ENCODE data around the gene C6orf47.

C6orf47 gene

DNA sequence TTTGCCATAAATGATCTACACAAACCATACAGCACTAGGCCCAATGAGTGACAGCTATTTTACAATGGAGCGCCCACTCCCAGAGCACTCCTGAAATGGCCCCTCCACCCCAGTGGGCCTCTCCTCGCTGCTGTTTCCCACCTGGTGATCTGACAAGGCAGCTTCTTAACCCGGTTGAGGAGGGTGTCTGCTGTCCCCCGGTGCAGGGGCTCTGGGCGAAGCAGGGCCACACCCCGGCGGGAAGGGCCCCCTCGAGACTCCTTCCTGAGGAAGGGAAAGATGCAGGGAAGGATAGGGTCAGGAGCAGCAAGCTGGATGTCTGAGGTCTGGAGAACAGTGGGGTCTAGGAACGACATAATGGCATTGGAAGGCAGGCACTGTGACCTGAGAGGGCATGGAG, 32.3 kb upstream of the C6orf47 start:
- H3K4me3 ChIP-seq (ENCODE audit: low read length), result no peak overlapping the region

DNA sequence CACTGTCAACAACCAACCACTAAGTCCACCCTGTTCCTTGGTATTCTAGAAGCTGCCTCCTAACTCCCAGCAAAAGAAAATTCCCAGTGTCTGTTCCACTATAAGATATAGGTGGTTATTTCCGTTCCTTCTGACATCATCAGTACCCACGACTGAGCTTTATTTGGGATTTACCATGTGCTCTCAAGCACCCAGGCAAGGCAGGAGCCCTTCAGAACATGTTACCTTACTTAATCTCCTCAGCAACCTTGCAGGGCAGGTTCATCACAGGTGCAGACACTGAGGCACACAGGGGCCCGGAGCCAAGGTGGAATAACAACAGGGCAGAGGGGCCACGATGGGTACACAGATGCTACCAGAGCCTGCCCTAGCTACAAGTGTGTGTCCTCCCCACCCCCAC, 31.8 kb upstream of the C6orf47 start:
- no peaks in the 10 kb centered on the region for H3K4me1 ChIP-seq (ENCODE audit: low read length)
- H3K27ac ChIP-seq (ENCODE audit: low read length), result no peak overlapping the region
- H3K36me3 ChIP-seq (replicated peaks; ENCODE audit: insufficient read depth, low read length), result no peaks in the 10 kb centered on the region
- no peaks in the 10 kb centered on the region for H3K27me3 ChIP-seq (replicated peaks; ENCODE audit: insufficient read depth, low read length)
- H3F3A ChIP-seq (ENCODE audit: insufficient read depth, low read length), result no peaks in the 10 kb centered on the region
- TF ChIP-seq, protein P1, sequence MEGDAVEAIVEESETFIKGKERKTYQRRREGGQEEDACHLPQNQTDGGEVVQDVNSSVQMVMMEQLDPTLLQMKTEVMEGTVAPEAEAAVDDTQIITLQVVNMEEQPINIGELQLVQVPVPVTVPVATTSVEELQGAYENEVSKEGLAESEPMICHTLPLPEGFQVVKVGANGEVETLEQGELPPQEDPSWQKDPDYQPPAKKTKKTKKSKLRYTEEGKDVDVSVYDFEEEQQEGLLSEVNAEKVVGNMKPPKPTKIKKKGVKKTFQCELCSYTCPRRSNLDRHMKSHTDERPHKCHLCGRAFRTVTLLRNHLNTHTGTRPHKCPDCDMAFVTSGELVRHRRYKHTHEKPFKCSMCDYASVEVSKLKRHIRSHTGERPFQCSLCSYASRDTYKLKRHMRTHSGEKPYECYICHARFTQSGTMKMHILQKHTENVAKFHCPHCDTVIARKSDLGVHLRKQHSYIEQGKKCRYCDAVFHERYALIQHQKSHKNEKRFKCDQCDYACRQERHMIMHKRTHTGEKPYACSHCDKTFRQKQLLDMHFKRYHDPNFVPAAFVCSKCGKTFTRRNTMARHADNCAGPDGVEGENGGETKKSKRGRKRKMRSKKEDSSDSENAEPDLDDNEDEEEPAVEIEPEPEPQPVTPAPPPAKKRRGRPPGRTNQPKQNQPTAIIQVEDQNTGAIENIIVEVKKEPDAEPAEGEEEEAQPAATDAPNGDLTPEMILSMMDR (IDR thresholded peaks at IDR 0.05; ENCODE audit: low read length), result no peak
- TF ChIP-seq EZH2phosphoT487 (IDR thresholded peaks at IDR 0.05; ENCODE audit: low read length) (no peak), EZH2 (optimal IDR thresholded peaks at IDR 0.05; ENCODE audit: low read depth, low read length) (no peak)
- no peaks in the 10 kb centered on the region for H3K9me3 ChIP-seq (replicated peaks; ENCODE audit: insufficient read depth, low read length)
- no peaks in the 10 kb centered on the region for H4K20me1 ChIP-seq (ENCODE audit: insufficient read depth, low read length)
- no peak overlapping the region for H3K4me3 ChIP-seq (ENCODE audit: low read length)
- no peaks in the 10 kb centered on the region for H3K9me2 ChIP-seq (replicated peaks; ENCODE audit: insufficient read depth, low read length)
- DNase-seq, result no peak
- no peak overlapping the region for H3K4me2 ChIP-seq (ENCODE audit: low read depth, low read length)
- H3K9ac ChIP-seq (ENCODE audit: low read length), result no peak overlapping the region
- no peak overlapping the region for H2AFZ ChIP-seq (ENCODE audit: low read length)
- 0 out of 2 replicates have a peak, but pooled peaks cover under 1% of the 10 kb centered on the region for H3K79me2 ChIP-seq (ENCODE audit: low read length)

More for the DNA sequence above, 32.3 kb upstream of the C6orf47 start:
- Histone ChIP-seq H3K27ac (ENCODE audit: low read length) (no peak overlapping the region), H4K20me1 (ENCODE audit: insufficient read depth, low read length) (no peaks in the 10 kb centered on the region), H3K79me2 (ENCODE audit: low read length) (0 out of 2 replicates have a peak, but pooled peaks cover 5% of the 10 kb centered on the region), H3K4me1 (ENCODE audit: low read length) (no peaks in the 10 kb centered on the region), H2AFZ (ENCODE audit: low read length) (no peak overlapping the region), H3K36me3 (replicated peaks; ENCODE audit: insufficient read depth, low read length) (no peaks in the 10 kb centered on the region), H3K27me3 (replicated peaks; ENCODE audit: insufficient read depth, low read length) (no peaks in the 10 kb centered on the region), H3K9me3 (replicated peaks; ENCODE audit: insufficient read depth, low read length) (no peaks in the 10 kb centered on the region), H3K9ac (ENCODE audit: low read length) (no peak overlapping the region), H3F3A (ENCODE audit: insufficient read depth, low read length) (no peaks in the 10 kb centered on the region), H3K4me2 (ENCODE audit: low read depth, low read length) (no peak overlapping the region), H3K9me2 (replicated peaks; ENCODE audit: insufficient read depth, low read length) (no peaks in the 10 kb centered on the region)
- TF ChIP-seq EZH2phosphoT487 (IDR thresholded peaks at IDR 0.05; ENCODE audit: low read length) (no peak), EZH2 (optimal IDR thresholded peaks at IDR 0.05; ENCODE audit: low read depth, low read length) (no peak)
- TF ChIP-seq, protein P1 (IDR thresholded peaks at IDR 0.05; ENCODE audit: low read length), result no peak
- no peak for DNase-seq

DNA sequence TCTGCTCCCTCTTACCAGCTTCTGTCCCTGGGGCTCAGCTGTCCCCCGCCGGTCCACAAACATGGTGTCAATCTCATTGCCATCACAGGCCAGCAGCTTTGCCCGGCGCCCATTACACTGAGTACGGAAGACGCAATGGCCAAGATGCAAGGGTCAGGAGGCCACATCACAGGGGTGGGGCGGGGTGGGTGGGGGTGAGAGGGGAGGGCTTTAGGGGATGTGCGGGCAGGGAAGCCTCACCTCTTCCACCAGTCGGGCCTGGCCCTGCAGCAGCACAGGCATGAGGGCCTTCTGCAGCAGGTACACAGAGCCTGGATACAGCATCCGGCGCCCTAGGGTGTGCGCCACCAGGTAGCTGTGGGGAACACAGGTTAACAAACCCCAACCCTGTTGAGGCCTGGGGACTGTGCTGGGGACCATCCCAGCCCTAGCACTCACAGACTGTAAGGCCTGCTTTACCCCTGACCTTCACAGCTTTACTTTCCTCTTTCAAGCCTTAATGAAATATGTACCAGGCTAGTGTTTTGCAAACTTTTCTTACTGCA, 31.1 kb upstream of the C6orf47 start:
- Histone ChIP-seq H3K4me2 (ENCODE audit: low read depth, low read length) (no peak overlapping the region), H3K27ac (ENCODE audit: low read length) (no peak overlapping the region), H3K27me3 (replicated peaks; ENCODE audit: insufficient read depth, low read length) (no peaks in the 10 kb centered on the region), H3K4me1 (ENCODE audit: low read length) (no peaks in the 10 kb centered on the region), H2AFZ (ENCODE audit: low read length) (no peak overlapping the region), H4K20me1 (ENCODE audit: insufficient read depth, low read length) (no peaks in the 10 kb centered on the region), H3K79me2 (ENCODE audit: low read length) (no peaks in the 10 kb centered on the region), H3K9ac (ENCODE audit: low read length) (no peak overlapping the region), H3K9me3 (replicated peaks; ENCODE audit: insufficient read depth, low read length) (no peaks in the 10 kb centered on the region), H3K9me2 (replicated peaks; ENCODE audit: insufficient read depth, low read length) (no peaks in the 10 kb centered on the region), H3K36me3 (replicated peaks; ENCODE audit: insufficient read depth, low read length) (no peaks in the 10 kb centered on the region), H3F3A (ENCODE audit: insufficient read depth, low read length) (no peaks in the 10 kb centered on the region), H3K4me3 (ENCODE audit: low read length) (no peak overlapping the region)
- DNase-seq, result no peak
- TF ChIP-seq, protein P1 (IDR thresholded peaks at IDR 0.05; ENCODE audit: low read length), result no peak
- TF ChIP-seq EZH2 (optimal IDR thresholded peaks at IDR 0.05; ENCODE audit: low read depth, low read length) (no peak), EZH2phosphoT487 (IDR thresholded peaks at IDR 0.05; ENCODE audit: low read length) (no peak)

Measured in MM.1S (cell line).